ENCODE data around the gene IL13. TPM values are rescaled to one million over a fixed set of nuclear protein-coding genes. Genes with fewer than 3 reads are reported as not detected.
"Not testable (repeated sequence)": the region's sequence is repeated elsewhere in the genome, so short reads cannot be mapped to it uniquely, and the experiment has no call there.

IL13 gene
- polyA plus RNA-seq (2013, experiment 1 of 2; ENCODE audit: insufficient read length), result not detected
- polyA plus RNA-seq (2013, experiment 2 of 2; ENCODE audit: insufficient read length), result not detected

DNA sequence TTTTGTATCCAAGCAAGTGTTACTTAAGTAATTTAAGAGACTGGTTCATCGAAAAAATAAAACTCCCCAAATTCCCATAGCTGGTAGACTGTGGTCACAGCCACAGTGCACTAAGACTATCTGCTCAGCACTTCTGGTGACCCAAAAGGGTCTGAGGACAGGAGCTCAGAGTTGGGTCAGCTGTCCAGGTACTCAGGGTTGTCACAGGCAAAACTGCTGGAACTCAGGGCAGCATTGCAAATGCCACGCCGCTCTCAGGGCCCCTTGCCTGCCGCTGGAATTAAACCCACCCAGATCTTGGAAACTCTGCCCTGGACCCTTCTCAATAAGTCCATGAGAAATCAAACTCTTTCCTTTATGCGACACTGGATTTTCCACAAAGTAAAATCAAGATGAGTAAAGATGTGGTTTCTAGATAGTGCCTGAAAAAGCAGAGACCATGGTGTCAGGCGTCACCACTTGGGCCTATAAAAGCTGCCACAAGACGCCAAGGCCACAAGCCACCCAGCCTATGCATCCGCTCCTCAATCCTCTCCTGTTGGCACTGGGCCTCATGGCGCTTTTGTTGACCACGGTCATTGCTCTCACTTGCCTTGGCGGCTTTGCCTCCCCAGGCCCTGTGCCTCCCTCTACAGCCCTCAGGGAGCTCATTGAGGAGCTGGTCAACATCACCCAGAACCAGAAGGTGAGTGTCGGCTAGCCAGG lies at the start of gene IL13:
Gene IL13, plus strand, starts transcription at position 498 of the 705 bp plus-strand sequence. Its CDS starts 14 bp downstream, at position 512.
- DNase-seq, result no peak

DNA sequence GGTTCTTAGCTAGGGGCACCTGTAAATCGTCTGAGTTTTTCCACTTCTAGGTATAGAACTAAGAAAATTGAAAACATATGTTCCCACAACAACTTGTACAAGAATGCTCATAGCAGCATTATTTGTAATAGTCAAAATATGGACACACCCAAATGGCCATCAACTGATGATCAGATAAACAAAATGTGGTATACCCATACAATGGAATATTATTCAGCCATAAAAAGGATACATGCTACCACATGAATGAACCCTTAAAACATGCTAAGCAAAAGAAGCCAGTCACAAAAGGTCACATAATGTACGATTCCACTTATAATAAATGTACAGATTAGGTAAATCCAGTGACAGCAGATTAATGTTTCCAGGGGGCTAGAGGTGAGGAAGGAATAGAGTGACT lies 46.0 kb upstream of the IL13 start:
- DNase-seq, result no peak

DNA sequence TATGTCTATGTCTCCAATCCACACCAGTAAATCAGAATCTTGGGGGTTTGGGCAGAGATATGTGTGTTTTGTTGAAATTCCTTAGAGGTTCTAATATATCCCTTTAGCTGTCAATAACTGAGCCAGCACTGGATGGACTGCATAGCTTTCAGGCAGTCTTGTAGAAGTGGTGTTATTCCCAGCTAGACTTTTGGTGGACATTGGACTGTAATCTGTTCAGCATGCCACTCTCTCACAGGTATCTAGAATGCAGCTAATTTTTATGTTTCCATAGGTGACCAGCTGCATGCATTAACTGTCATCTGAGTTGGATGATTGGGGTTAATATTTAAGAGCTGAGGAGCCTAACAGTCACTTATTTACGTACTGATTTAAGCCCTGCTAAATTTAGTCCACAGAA lies 45.1 kb upstream of the IL13 start:
- DNase-seq, result no peak

DNA sequence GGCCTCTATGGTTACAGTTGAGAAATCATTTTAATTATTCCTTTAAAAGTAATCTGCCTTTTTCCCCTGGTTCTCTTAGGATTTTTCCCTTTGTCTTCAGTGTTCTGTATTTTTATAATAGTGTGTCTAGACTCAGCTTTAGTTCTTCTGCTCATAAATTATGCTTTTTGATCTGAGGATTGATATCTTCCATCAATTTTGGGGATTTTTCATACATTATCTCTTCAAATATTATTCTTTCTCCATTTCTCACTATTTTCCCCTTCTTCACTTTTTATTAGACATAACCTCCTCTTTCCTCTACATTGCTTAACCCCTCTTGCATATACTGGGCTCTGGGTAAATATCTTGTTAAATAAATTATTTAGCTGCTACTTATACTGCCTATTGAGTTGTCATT lies 36.3 kb upstream of the IL13 start:
- no peak for DNase-seq

DNA sequence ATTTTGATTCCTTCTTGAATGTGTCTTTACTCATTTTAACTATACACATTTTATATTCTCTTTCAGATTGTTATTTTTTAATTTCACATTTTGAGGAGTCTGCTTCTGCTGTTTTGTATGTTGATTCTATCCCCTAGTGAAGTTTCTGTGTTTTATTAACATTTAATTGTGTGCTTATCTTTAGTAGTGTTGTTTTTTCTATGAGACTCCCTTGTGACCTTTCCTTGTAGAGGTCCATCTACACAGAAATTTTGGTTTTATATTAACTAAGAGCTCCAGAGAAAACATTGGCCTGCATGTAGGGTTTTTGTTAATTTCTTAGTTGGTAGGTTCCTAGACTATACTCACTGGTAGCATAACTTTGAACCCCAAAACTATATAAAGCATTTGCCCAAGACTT lies 35.4 kb upstream of the IL13 start:
- DNase-seq, result no peak

DNA sequence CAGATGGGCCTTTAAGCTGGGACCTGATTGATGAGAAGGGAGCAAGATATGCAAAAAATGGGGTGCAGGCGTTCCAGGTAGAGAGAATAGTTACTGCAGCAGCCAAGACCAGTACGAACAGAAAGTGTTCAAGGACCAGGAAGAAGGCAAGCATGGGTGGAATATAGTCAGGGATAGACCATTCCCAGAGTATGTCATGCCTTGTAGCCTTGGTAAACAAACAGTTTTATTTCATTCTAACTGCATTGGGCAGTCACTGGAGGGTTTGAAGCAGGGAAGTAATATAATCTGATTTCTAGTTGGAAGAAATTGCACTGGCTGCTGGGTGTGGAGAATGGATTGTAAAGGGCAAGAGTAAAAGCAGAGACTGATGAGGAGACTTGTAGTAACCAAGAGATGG lies 30.5 kb upstream of the IL13 start:
- no peak for DNase-seq

DNA sequence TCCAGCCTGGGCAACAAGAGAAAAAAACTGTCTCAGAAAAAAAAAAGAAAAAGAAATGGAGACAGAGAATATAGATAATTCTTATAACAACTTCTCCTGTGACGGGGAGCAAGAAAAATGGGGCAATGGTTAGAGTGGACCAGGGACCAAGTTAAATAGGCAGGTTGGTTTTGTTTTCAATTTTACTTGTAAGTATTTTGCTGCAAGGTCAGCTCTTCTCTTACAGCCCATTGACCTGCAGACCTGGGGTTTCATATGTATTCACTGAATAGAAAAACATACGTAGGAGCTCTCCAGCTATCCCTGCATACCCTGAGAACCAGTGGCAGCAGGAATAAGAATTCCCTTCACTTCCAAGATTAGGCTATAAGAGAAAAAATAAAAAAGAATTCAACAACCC lies 29.2 kb upstream of the IL13 start:
- DNase-seq, result no peak

DNA sequence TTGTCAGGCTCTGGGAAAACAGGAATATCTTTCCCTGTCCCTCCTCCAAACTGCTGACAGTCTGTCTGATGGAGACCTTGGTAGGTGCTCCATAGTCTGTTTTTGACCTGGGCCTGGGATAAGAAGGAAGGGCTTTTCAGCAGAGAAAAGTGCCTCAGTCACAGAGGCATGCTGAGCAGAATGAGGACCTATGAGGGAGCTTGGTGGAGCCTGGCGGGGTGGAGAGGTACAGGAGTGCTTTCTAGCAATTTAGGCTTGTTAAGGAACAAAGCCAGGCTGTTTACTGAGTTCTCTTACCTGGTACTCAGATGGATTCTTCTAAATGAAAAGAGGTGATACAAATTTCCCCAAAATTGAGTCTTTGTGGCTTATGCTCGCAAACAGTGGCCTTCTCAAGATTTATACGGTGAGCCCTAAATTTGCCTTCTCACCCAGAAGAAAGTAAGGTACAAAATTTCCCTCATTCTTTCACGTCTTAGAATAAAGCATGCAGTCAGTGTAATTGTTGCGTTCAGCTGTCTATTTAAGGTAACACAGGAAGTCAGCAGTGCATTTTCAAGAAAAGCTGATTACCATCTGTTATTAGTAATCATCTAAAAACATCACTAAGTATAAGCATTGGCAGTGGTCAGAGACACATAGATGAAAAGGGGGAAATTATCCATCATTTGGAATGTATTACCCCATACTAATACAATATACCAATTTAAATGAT lies 28.6 kb upstream of the IL13 start:
- DNase-seq, result no peak

DNA sequence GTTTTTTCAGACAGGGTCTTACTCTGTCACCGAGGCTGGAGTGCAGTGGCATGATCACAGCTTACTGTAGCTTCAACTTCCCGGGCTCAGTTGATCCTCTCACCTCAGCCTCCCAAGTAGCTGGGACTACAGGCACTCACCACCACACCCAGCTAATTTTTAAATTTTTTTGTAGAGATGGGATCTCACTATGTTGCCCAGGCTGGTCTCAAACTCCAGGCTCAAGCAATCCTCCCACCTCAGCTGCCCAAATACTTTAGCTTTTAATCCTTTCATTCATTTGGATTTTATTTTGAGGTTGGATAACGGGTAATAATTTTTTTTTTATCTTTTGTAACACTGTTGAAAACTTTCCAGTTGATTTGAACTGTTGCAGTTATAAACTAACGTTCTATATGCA lies 24.4 kb upstream of the IL13 start:
- DNase-seq, result not testable (repeated sequence)

DNA sequence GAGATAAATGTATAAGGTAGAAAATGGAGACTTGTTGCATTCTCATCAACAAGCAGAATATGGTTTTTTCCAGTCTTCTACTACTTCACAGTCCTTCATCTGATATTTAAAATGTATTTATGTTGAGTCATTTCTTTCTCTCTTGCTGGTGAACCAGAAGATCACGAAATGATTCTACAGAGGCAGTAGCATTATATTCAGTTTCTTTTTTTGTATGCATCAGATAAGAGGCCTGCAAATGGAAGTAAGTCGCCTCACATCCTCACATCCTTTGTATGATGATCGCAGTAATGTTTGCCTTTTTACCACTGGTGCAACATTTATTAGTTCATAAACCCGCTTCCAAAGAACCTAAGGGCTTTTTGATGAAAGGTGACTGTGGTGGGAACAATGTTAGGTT lies 22.1 kb upstream of the IL13 start:
- DNase-seq, result no peak

DNA sequence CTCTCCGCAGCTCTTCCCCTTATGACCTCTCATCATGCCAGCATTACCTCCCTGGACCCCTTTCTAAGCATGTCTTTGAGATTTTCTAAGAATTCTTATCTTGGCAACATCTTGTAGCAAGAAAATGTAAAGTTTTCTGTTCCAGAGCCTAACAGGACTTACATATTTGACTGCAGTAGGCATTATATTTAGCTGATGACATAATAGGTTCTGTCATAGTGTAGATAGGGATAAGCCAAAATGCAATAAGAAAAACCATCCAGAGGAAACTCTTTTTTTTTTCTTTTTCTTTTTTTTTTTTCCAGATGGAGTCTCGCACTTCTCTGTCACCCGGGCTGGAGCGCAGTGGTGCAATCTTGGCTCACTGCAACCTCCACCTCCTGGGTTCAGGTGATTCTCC lies 20.7 kb upstream of the IL13 start:
- no peak for DNase-seq

DNA sequence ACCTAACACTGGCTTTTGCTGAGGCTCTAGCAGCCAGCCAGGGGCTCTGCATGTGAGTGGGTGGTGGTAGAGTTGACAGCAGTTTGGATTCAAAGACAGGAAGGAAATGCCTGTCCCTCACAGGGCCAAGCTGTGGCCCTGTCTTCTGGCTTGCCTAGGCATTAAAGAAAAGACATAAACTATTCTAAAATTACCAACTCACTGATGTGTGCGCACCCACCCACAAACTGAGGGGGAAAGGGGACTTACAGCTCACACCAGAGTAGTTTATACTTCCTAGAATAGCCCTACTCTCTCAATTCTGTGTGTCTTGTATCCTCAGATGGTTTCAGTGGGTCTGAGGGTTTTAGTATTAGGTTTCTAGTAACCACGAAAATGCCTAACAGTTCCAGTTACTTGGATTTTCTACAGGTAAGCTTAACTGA lies 18.3 kb upstream of the IL13 start:
- no peak for DNase-seq

DNA sequence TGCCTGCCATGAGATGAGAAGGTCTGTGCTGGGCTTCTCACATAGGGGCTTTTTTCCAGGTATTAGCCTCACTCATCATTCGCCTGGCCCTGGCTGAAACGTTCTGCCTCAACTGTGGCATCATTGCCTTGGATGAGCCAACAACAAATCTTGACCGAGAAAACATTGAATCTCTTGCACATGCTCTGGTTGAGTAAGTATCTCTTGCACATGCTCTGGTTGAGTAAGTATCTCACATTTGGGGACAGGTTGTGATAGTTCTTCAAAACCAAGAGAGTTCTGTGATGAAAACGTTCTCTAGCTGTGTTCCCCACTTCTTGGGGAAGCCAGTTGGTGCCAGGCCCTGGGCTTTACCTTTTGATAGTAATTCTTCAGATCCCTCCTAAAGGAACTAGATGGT lies 17.4 kb upstream of the IL13 start:
- DNase-seq, result no peak

DNA sequence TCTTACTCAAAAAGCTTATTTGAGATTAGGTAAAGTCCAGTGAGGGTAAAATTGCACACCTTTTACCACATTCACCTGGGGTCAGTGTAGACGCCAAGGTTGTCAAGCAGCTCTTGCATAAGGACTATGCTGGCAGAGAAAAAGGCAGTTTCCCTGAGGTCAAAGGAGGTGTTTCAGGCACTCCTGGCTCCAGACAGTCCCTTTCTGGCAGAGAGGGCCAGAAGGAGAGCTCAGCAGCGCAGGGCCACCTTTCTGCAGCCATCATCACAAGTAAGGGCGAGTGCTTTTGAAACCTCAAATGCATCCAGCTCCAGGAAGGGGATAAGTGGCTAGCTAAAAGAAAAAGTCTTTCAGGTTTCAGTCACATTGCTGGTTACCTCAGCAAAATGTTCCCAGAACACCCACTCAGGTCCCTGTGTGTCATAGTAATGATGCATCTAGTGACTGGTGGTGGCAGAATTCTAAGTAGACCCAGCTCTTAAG lies 16.7 kb upstream of the IL13 start:
- DNase-seq, result no peak

DNA sequence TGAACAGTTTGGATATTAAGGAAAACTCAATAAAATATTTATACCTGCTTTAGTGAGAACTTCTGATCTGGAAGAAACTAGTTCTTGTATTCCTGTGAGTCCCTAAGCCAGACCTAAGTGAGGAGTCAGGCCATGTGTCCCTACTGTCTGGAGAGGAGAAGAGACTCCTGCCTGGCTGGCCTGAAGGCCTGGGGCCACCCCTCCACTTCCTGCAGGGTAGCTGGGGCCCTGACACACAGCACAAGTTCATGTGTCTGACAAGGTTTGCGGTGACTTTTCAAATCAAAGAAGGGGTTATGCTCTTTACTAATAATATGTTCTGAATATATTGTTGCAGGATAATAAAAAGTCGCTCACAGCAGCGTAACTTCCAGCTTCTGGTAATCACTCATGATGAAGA lies 16.1 kb upstream of the IL13 start:
- no peak for DNase-seq

DNA sequence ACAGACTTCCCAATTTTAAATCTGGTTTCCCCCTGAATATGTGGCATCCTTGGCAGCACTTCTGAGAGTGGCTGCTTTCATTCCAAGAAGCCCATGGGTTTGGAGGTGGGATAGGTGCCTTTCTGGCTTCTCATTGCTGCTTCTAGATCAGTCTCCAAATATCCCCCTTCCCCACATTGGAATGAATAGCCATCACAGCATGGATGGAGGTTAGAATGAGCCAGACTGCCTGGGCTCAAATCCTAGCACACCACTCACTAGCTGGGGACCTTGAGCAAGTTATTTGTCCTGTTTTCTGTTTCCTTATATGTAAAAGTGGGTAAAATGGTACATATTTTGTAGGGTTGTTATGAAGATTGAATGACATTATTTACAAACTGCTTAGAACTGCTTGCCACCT lies 13.8 kb upstream of the IL13 start:
- DNase-seq, result no peak

DNA sequence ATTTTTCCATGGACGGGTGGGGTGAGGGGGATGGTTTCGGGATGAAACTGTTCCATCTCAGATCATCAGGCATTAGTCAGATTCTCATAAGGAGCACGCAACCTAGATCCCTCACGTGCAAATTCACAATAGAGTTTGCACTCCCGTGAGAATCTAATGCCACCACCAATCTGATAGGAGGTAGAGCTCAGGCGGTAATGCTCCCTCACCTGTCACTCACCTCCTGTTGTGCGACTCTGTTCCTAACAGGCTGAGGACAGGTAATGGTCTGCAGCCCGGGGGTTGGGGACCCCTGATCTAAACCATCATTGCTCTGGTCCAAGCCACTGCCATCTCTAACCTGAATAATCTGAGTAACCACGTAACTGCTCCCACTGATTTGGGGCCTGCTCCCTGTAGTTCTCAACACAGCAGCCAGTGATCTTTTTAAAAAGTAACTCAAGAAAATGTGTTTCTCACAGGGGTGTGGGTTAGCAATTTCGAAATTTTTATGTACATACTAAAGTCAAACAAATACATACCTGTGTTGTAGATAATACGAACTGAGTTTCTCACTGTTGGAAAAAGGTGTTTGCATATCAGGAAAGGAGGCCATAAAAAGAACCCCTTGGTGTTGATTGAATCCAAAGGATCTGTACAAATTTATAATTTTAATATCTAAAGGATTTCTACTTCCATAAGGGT lies 11.2 kb upstream of the IL13 start:
- no peak for DNase-seq

DNA sequence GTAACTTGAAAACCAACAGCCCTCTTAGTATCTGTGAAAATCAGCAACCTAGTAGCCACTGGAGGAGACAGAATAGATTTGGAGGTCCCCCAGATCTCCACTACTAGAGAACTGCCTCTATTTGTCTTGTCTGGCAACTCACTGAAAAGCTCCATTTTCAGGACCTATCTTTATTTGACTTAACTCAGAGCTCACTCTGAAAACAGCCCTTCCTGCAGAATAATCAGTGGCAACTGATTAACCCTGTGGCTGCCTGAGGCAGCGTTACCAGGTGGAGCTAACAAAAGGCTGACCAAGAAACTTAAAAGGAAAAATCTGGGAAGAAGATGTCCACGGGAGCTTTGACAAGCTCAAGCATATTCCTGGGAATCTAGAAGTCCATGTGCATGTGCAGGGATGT lies 10.5 kb upstream of the IL13 start:
- no peak for DNase-seq

DNA sequence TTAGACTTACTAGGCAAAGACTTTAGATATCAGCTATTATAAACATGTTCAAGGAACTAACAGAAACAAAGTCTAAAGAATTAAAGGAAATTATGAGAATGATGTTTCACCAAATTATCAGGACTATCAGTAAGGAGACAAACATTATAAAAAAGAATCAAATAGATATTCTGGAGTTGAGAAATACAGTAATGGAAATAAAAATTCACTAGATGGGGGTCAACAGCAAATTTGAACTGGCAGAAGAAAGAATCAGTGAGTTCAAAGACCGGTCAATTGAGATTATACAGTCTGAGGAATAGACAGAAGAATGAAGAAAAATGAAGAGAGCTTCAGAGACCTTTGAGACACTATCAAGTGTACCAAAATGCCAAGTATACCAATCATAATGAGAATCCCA lies 9.6 kb upstream of the IL13 start:
- no peak for DNase-seq

DNA sequence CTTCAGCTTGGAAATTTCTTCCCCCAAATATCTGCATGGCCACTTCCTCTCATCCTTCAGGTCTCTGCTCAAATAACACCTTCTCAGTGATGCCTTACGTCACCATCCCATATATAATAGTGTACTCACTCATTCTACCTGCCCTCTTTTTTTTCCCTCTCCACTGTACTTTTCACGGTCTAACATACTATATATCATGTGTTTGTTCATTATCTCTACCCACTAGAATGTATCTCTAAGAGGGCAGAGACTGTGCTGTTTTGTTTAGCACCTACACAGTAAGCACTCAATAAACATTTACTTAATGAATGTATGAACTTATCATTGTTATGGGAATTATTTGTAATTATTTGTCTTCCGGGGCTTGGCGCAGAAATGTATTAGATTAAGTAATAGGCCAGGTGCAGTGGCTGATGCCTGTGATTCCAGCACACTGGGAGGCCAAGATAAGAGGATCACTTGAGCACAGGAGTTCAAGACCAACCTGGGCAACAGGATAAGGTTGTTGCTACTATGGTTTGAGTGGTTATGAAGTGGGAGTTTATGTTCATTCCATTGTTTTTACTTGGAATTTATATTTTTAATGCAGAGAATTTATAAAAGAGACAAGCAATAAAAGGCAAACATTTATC lies 6.0 kb upstream of the IL13 start:
- no peak for DNase-seq

DNA sequence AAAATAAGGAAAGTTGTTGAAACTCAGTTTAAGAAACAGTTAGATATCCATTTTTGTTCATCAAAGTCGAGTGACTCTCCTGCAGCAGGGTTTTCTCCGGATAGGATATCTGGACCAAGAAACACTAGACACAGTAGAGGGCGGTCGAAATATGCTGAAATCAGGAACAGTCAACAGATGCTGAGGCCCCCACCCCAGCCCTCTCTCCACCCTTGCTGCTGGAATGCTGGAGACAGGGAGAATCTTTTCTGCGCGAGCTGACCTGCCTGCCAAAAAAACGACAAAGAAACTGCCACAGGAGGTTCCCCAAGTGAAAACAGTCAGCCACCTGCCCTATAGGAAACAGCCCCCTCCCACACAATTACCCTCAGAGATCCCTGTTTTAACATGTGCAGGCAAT lies 4.3 kb upstream of the IL13 start:
- DNase-seq, result peak; percentile 17

DNA sequence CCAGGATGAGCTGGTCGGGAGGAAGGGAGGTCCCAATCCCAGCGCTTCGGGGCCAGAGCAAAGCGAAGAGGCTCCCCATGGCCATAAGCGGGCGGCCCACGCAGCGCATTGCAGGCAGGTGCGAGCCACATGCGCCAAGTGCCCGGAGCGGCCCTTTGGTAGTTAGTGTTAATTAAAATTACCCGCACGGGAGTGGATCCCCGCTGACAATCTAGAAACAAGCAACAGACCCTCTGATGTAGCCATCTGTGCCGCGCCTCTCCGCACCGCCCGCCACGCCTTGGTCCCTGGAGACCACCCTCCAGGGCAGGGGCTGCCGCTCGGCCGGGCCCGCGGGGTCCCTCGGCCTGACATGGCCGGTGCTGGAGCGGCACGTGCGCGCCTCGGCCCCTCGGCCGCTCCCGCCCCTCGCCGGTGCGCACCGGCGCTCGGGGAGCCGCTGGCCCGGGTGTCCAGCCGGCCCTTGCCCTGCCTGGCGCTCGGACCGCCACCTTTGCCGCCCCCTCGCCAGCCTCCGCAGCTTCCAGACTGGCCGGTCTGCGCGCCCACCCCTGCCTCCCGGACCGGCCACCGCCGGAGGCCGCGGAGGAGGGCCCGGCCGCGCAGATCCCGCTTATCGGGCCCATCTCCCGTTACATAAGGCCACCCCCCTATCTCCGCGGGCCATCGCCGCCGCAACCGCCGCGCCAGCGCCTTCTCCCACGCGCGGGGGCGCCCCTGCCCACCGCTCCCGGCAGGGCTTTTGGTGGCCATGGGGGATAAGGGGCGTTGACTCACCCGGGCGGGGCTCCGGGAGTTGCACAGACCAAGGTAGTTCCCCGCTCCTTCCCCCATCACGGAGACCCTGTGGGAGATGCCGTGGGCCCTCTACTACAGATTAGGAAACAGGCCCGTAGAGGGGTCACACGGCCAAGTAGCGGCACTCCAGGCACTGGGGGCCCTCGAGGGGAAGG lies 1.9 kb upstream of the IL13 start:
- peak; percentile 46 for DNase-seq
